HG03196 (cell line): ENCODE measurements around the gene IPO5.

Experiments
- ATAC-seq: cut with Tn5 transposase; IDR thresholded peaks from one replicate; pipeline ENCODE4 v1.9.1; 2021; ENCODE audit not compliant: unreplicated experiment

The IPO5 gene

GRCh38 chr13:97953376-97953970 is at the start of gene IPO5:
Gene IPO5 (plus strand): TSS chr13:97953675. CDS start chr13:97976697, 23,022 bp downstream.
- ATAC-seq = no peak

- ATAC-seq = no peak
These were observed 49.4 kb upstream of the IPO5 start for GRCh38 chr13:97904059-97904458.

- no peak for ATAC-seq
These were observed 48.0 kb upstream of the IPO5 start for GRCh38 chr13:97905517-97905916.

- ATAC-seq = no peak
These were observed 42.0 kb upstream of the IPO5 start for GRCh38 chr13:97911311-97912138.

GRCh38 chr13:97912139-97912535 is 41.3 kb upstream of the IPO5 start:
- ATAC-seq = no peak

GRCh38 chr13:97913206-97913605 is 40.3 kb upstream of the IPO5 start:
- ATAC-seq = no peak

- ATAC-seq = no peak
These were observed 38.9 kb upstream of the IPO5 start for GRCh38 chr13:97914540-97914939.

GRCh38 chr13:97921176-97921816 is 32.2 kb upstream of the IPO5 start:
- ATAC-seq = no peak

GRCh38 chr13:97928301-97928700 is 25.2 kb upstream of the IPO5 start:
- no peak for ATAC-seq

GRCh38 chr13:97932036-97932435 is 21.4 kb upstream of the IPO5 start:
- ATAC-seq = no peak

- no peak for ATAC-seq
These were observed 20.8 kb upstream of the IPO5 start for GRCh38 chr13:97932647-97933046.

GRCh38 chr13:97933776-97934175 is 19.7 kb upstream of the IPO5 start:
- no peak for ATAC-seq

- no peak for ATAC-seq
These were observed 18.9 kb upstream of the IPO5 start for GRCh38 chr13:97934590-97934989.

- ATAC-seq = no peak
These were observed 18.4 kb upstream of the IPO5 start for GRCh38 chr13:97935071-97935470.

GRCh38 chr13:97936036-97936435 is 17.4 kb upstream of the IPO5 start:
- no peak for ATAC-seq

- no peak for ATAC-seq
These were observed 14.6 kb upstream of the IPO5 start for GRCh38 chr13:97938706-97939475.

GRCh38 chr13:97944396-97945029 is 9.0 kb upstream of the IPO5 start:
- ATAC-seq = no peak

- no peak for ATAC-seq
These were observed 8.1 kb upstream of the IPO5 start for GRCh38 chr13:97945342-97945741.

- ATAC-seq = no peak
These were observed 7.6 kb upstream of the IPO5 start for GRCh38 chr13:97945792-97946419.

- no peak for ATAC-seq
These were observed 6.4 kb upstream of the IPO5 start for GRCh38 chr13:97946951-97947588.
